GM12878 (cell line): ENCODE data around the gene NPL. TPM values are rescaled to one million over a fixed set of nuclear protein-coding genes. Genes with fewer than 3 reads are reported as not detected.

Experiments
- ATAC-seq: fragments of 200-7000 bp; cut with Tn5 transposase; 3 replicates; pipeline ENCODE4 v1.9.1; 2020; ENCODE audit warnings: mild to moderate bottlenecking, moderate library complexity
- BruUV-seq: library from RNA; stranded (reverse); fragments of 400-500 nt; replicated peaks from 2 replicates; lab custom pipeline; 2021; lab: Mats Ljungman, UMichigan
- CTCF ChIA-PET: fragments of 300-600 bp; sonication (Branson Sonifier 250); formaldehyde crosslinking; extraction: SDS; loops from one replicate; lab custom pipeline; 2021; ENCODE audit warnings: inconsistent platforms; lab: Yijun Ruan, JAX
- POLR2A ChIA-PET: fragments of 350-600 bp; formaldehyde crosslinking; extraction: SDS; loops from one replicate; lab custom pipeline; 2021; ENCODE audit warnings: inconsistent platforms; lab: Charles Lee
- RAD21 ChIA-PET: fragments of 300-600 bp; sonication (Branson Sonifier 250); formaldehyde crosslinking; loops from one replicate; lab custom pipeline; 2023; ENCODE audit warnings: antibody characterized with exemption; ENCODE audit not compliant: unreplicated experiment; lab: Charles Lee
- SMC1A ChIA-PET: fragments of 300-600 bp; sonication (Branson Sonifier 250); formaldehyde crosslinking; loops from one replicate; lab custom pipeline; 2023; ENCODE audit not compliant: unreplicated experiment, uncharacterized antibody; lab: Charles Lee
- DNase-seq: peaks from one replicate; pipeline ENCODE4 v3.0.0-alpha.2; 2011; ENCODE audit warnings: low read depth, low spot score
- FAIRE-seq: peaks from 3 replicates; lab custom pipeline; 2011; peaks lifted over from hg19 to GRCh38; lab: Jason Lieb, UNC
- H2AFZ ChIP-seq: 2 replicates; pipeline ENCODE4 v1.6.0; 2011; ENCODE audit warnings: low read depth, low read length, control low read depth; ENCODE audit not compliant: control insufficient read depth
- H3K27ac ChIP-seq: 2 replicates; pipeline ENCODE4 v1.5.1; 2011; ENCODE audit warnings: control low read depth; ENCODE audit not compliant: control insufficient read depth, insufficient read depth
- H3K27me3 ChIP-seq, 2 experiments: replicated peaks in 1 of 2; 2 replicates each; pipeline versions ENCODE4 v1.6.0 to v1.6.1; 2011; ENCODE audit warnings: low read length in 1 of 2; ENCODE audit not compliant: control insufficient read depth in 2 of 2, insufficient read depth in 2 of 2
- H3K36me3 ChIP-seq, 2 experiments: 2 replicates each; pipeline ENCODE4 v1.5.1; 2011; ENCODE audit warnings: low read length in 1 of 2; ENCODE audit not compliant: control insufficient read depth in 2 of 2, insufficient read depth in 2 of 2
- H3K4me1 ChIP-seq: 2 replicates; pipeline ENCODE4 v1.6.1; 2011; ENCODE audit warnings: mild to moderate bottlenecking, low read length, moderate library complexity, mixed read lengths; ENCODE audit not compliant: control insufficient read depth, insufficient read depth
- H3K4me2 ChIP-seq: 2 replicates; pipeline ENCODE4 v1.6.0; 2011; ENCODE audit warnings: control low read depth; ENCODE audit not compliant: control insufficient read depth, insufficient read depth
- H3K4me3 ChIP-seq: fragments of 200-600 bp; sonication (generic); 2 replicates; pipeline ENCODE4 v1.5.1; 2016
- H3K79me2 ChIP-seq: 2 replicates; pipeline ENCODE4 v1.6.0; 2011; ENCODE audit warnings: low read length; ENCODE audit not compliant: control insufficient read depth, insufficient read depth
- H3K9ac ChIP-seq: 2 replicates; pipeline ENCODE4 v1.8.0; 2011; ENCODE audit warnings: low read length, control low read depth, mixed read lengths; ENCODE audit not compliant: control insufficient read depth, insufficient read depth
- H3K9me3 ChIP-seq: replicated peaks from 3 replicates; pipeline ENCODE4 v1.5.1; 2011; ENCODE audit warnings: mild to moderate bottlenecking, low read length; ENCODE audit not compliant: control insufficient read depth, insufficient read depth
- H4K20me1 ChIP-seq: 2 replicates; pipeline ENCODE4 v1.6.0; 2011; ENCODE audit not compliant: control insufficient read depth, insufficient read depth
- CHD2 ChIP-seq: IDR thresholded peaks from 2 replicates; pipeline ENCODE4 v1.6.1; 2011; ENCODE audit warnings: low read depth, low read length, improper control_type of control experiment, borderline replicate concordance
- EP300 ChIP-seq, 2 experiments: fragments of 150-350 bp in 1 of 2; IDR thresholded peaks; 2 replicates each; pipeline ENCODE4 v1.6.1; 2011 to 2012; ENCODE audit warnings: low read depth in 2 of 2, low read length in 2 of 2, borderline replicate concordance in 1 of 2, improper control_type of control experiment in 1 of 2, inconsistent platforms in 1 of 2; ENCODE audit not compliant: control insufficient read depth in 1 of 2
- FOS ChIP-seq: IDR thresholded peaks from 3 replicates; pipeline ENCODE4 v1.6.1; 2011; ENCODE audit warnings: borderline replicate concordance; ENCODE audit not compliant: insufficient read length; ENCODE audit errors: extremely low read depth
- HDGF ChIP-seq: fragments of 450-650 bp; IDR thresholded peaks from 2 replicates; pipeline ENCODE4 v1.6.1; 2016; ENCODE audit warnings: antibody characterized with exemption
- MYB ChIP-seq: fragments of 150-350 bp; IDR thresholded peaks from 2 replicates; pipeline ENCODE4 v1.6.1; 2014; ENCODE audit warnings: mild to moderate bottlenecking, low read depth, low read length, borderline replicate concordance
- MYC ChIP-seq: IDR thresholded peaks from 2 replicates; pipeline ENCODE4 v1.6.1; 2011; ENCODE audit warnings: mild to moderate bottlenecking, low read length, moderate library complexity, inconsistent platforms; ENCODE audit not compliant: insufficient read depth, insufficient replicate concordance, insufficient read length, severe bottlenecking
- NFXL1 ChIP-seq: fragments of 450-650 bp; IDR thresholded peaks from 2 replicates; pipeline ENCODE4 v1.6.1; 2017; ENCODE audit warnings: antibody characterized with exemption, mild to moderate bottlenecking, borderline replicate concordance
- POLR2AphosphoS2 ChIP-seq: IDR thresholded peaks from 2 replicates; pipeline ENCODE4 v1.6.1; 2011; ENCODE audit warnings: low read depth, mild to moderate bottlenecking, low read length, improper control_type of control experiment, moderate library complexity
- SIX5 ChIP-seq: IDR thresholded peaks from 2 replicates; pipeline ENCODE4 v1.6.1; 2011; ENCODE audit warnings: mild to moderate bottlenecking, low read depth, low read length, moderate library complexity; ENCODE audit not compliant: severe bottlenecking
- SPI1 ChIP-seq: IDR thresholded peaks from 2 replicates; pipeline ENCODE4 v1.6.1; 2011; ENCODE audit warnings: low read depth, mild to moderate bottlenecking, low read length, moderate library complexity, borderline replicate concordance; ENCODE audit not compliant: insufficient read depth
- SREBF1 ChIP-seq: IDR thresholded peaks from 2 replicates; pipeline ENCODE4 v1.6.1; 2012; ENCODE audit warnings: mild to moderate bottlenecking, low read length
- ZBTB40 ChIP-seq: fragments of 450-650 bp; IDR thresholded peaks from 2 replicates; pipeline ENCODE4 v1.6.1; 2016; ENCODE audit warnings: mild to moderate bottlenecking, moderate library complexity, borderline replicate concordance
- ZNF274 ChIP-seq: IDR thresholded peaks from one replicate; pipeline ENCODE4 v1.8.0; 2011; ENCODE audit not compliant: insufficient read length, insufficient read depth
- ZNF592 ChIP-seq: fragments of 450-650 bp; IDR thresholded peaks from 2 replicates; pipeline ENCODE4 v1.6.1; 2017; ENCODE audit warnings: mild to moderate bottlenecking, moderate library complexity
- WGBS: methylation state at CpG from one replicate; pipeline ENCODE4 v1.1.6; 2016; ENCODE audit warnings: low lambda C conversion rate; ENCODE audit not compliant: insufficient replicate concordance, insufficient coverage; ENCODE audit errors: missing lambda C conversion rate; 5-methylcytosine and 5-hydroxymethylcytosine counted together
- in situ Hi-C: fragments of 300-500 bp; cut with MboI; formaldehyde crosslinking; loops from 9 replicates; pipeline ENCODE4 v1.14.3; 2018; ENCODE audit warnings: mixed read lengths
- intact Hi-C: fragments of 100-400 bp; cut with micrococcal nuclease; formaldehyde crosslinking; loops from one replicate; pipeline ENCODE4 v1.14.2; 2022; ENCODE audit not compliant: unreplicated experiment
- polyA plus RNA-seq, 11 experiments: library from polyadenylated mRNA; depleted of rRNA in 4 of 11; unstranded in 6 of 11; stranded (reverse) in 5 of 11; fragments of >200 nt; fragmentation: Nextera tagmentation in 4 of 11; fragmentation: Illumina TruSeq in 1 of 11; extraction: Ambion mirVana in 4 of 11; extraction: Trizol in 1 of 11; gene quantifications; 1 replicate in 1 of 11; 2 replicates in 10 of 11; pipeline versions ENCODE4 v1.2.1 to v1.2.3, GENCODE V29; 2011 to 2016; ENCODE audit warnings: inconsistent platforms in 2 of 11, missing spikeins in 2 of 11, low read depth in 1 of 11
- total RNA-seq, 4 experiments: library from RNA; depleted of rRNA in 3 of 4; stranded (reverse); fragments of >200 nt in 3 of 4; fragmentation: Illumina TruSeq in 1 of 4; extraction: Trizol in 1 of 4; gene quantifications; 2 replicates each; pipeline versions ENCODE4 v1.2.1 to v1.2.3, GENCODE V29; 2013 to 2021

NPL gene
- total and polyA plus RNA-seq, 10 of the 15 experiments (the other 5 are each of a cell fraction or from before 2014, with no cell fraction given): 5.3 to 19.2 (median 10.0) TPM

- intact Hi-C loops: no loop called here
- ATAC-seq: no peak
- ChIA-PET POLR2A (no interaction called here), SMC1A (interaction anchor here (0.8 to 3.0 kb wide), 10 partner anchors 8 to 176 kb away, joined by 3 to 20 read pairs (median 3); no protein-coding TSS in a partner anchor), CTCF (interaction anchor here (3.6 kb wide), 1 partner anchor 174 kb away, joined by 9 read pairs; no protein-coding TSS in a partner anchor), RAD21 (interaction anchor here (1.0 to 1.7 kb wide), 2 partner anchors 11 to 54 kb away, joined by 3 to 5 read pairs; no protein-coding TSS in a partner anchor)
- H3K79me2 ChIP-seq: no peaks in the 10 kb centered on the region
- H3K4me3 ChIP-seq: no peak overlapping the region
- in situ Hi-C loops: no loop called here
- BruUV-seq: no TSS peak
- WGBS: 59% methylated on average over 4 of the region's 4 CpGs
- H3K27ac ChIP-seq: no peak overlapping the region
- no peaks in the 10 kb centered on the region for H4K20me1 ChIP-seq
- H3K9me3 ChIP-seq: no peaks in the 10 kb centered on the region
- no peaks in the 10 kb centered on the region for H3K27me3 ChIP-seq
- no peaks in the 10 kb centered on the region for H3K36me3 ChIP-seq
- H3K4me1 ChIP-seq: no peaks in the 10 kb centered on the region
- H3K4me2 ChIP-seq: no peak overlapping the region
- H2AFZ ChIP-seq: no peak overlapping the region
- H3K9ac ChIP-seq: no peak overlapping the region
- no peak for FAIRE-seq
- no peak for DNase-seq
- TF ChIP-seq MYC (no peak), SPI1 (no peak), FOS (no peak), NFXL1 (no peak), HDGF (no peak), POLR2AphosphoS2 (no peak), ZNF274 (no peak), SIX5 (no peak), ZBTB40 (no peak), MYB (no peak), ZNF592 (no peak), EP300 (IDR thresholded peaks at IDR 0.05; ENCODE audit: borderline replicate concordance in 1 of 2, control insufficient read depth in 1 of 2, low read depth in 2 of 2, low read length in 2 of 2) (no peak), SREBF1 (no peak), CHD2 (no peak)
Measured at GRCh38 chr1:182771187-182771984, 18.2 kb upstream of the NPL start.
